K562 (cell line): Measurements from ENCODE around the gene VSIG1. TPM values are rescaled to one million over a fixed set of nuclear protein-coding genes. Genes with fewer than 3 reads are reported as not detected.

Experiments
- BRF2 ChIP-seq: IDR thresholded peaks from 3 replicates; pipeline ENCODE4 v1.6.1; 2011; ENCODE audit warnings: borderline replicate concordance, mild to moderate bottlenecking; ENCODE audit not compliant: insufficient read length, insufficient read depth
- GABPB2 ChIP-seq: fragments of 250-450 bp; sonication (Bioruptor Pico); conservative IDR thresholded peaks from 2 replicates; pipeline ENCODE4 v1.5.1; 2021; ENCODE audit warnings: mild to moderate bottlenecking
- HEY1 ChIP-seq: fragments of 250-450 bp; sonication (Bioruptor Pico); IDR thresholded peaks from 2 replicates; pipeline ENCODE4 v1.5.0; 2020; ENCODE audit warnings: mild to moderate bottlenecking, moderate library complexity, borderline replicate concordance
- JUN ChIP-seq, 2 experiments: sonication (generic) in 1 of 2; formaldehyde crosslinking in 1 of 2; IDR thresholded peaks; 2 replicates each; pipeline versions ENCODE4 v1.6.1 to v1.8.0; 2012 to 2022; ENCODE audit warnings: borderline replicate concordance in 2 of 2, mild to moderate bottlenecking in 2 of 2, improper control_type of control experiment in 1 of 2, low read depth in 1 of 2, low read length in 1 of 2, missing genetic modification reagents in 1 of 2
- MAZ ChIP-seq, 2 experiments: fragments of 450-650 bp in 1 of 2; sonication (generic) in 1 of 2; formaldehyde crosslinking; IDR thresholded peaks in 1 of 2; conservative IDR thresholded peaks in 1 of 2; 2 replicates each; pipeline versions ENCODE4 v1.4.0 to v1.5.0; 2020; ENCODE audit warnings: mild to moderate bottlenecking in 1 of 2, missing genetic modification reagents in 1 of 2
- NKRF ChIP-seq: fragments of 450-650 bp; IDR thresholded peaks from 2 replicates; pipeline ENCODE4 v1.6.1; 2016; ENCODE audit warnings: borderline replicate concordance
- RBM22 ChIP-seq: fragments of 200-400 bp; formaldehyde crosslinking; IDR thresholded peaks from 2 replicates; pipeline ENCODE4 v1.6.1; 2018; ENCODE audit warnings: low read length, low read depth; ENCODE audit not compliant: poor library complexity, severe bottlenecking
- SFPQ ChIP-seq: fragments of 200-400 bp; formaldehyde crosslinking; IDR thresholded peaks from 2 replicates; pipeline ENCODE4 v1.6.1; 2017; ENCODE audit warnings: mild to moderate bottlenecking, low read depth, low read length, moderate library complexity
- SIN3B ChIP-seq: fragments of 450-650 bp; IDR thresholded peaks from 2 replicates; pipeline ENCODE4 v1.6.1; 2017; ENCODE audit warnings: low read depth, mild to moderate bottlenecking, moderate library complexity
- SLC30A9 ChIP-seq: fragments of 250-450 bp; sonication (Bioruptor Pico); IDR thresholded peaks from 2 replicates; pipeline ENCODE4 v1.8.0; 2022; ENCODE audit warnings: mild to moderate bottlenecking, moderate library complexity
- THAP12 ChIP-seq: fragments of 250-450 bp; sonication (Bioruptor Pico); IDR thresholded peaks from 2 replicates; pipeline ENCODE4 v1.9.0; 2021; ENCODE audit warnings: mild to moderate bottlenecking, inconsistent platforms
- YY1 ChIP-seq, 3 experiments: IDR thresholded peaks; 2 replicates each; pipeline ENCODE4 v1.6.1; 2011; ENCODE audit warnings: low read length in 2 of 3, mild to moderate bottlenecking in 2 of 3, moderate library complexity in 2 of 3, borderline replicate concordance in 1 of 3, control low read depth in 1 of 3, low read depth in 1 of 3; ENCODE audit not compliant: insufficient read depth in 3 of 3, insufficient replicate concordance in 2 of 3, control insufficient read depth in 1 of 3, insufficient read length in 1 of 3; ENCODE audit errors: extremely low read depth in 1 of 3
- polyA plus RNA-seq, 8 experiments: library from polyadenylated mRNA; depleted of rRNA in 4 of 8; stranded (reverse) in 5 of 8; unstranded in 3 of 8; fragments of >200 nt; fragmentation: Nextera tagmentation in 2 of 8; fragmentation: Illumina TruSeq in 1 of 8; extraction: Ambion mirVana in 2 of 8; extraction: Trizol in 1 of 8; gene quantifications; 2 replicates each; pipeline versions ENCODE4 v1.2.1 to v1.2.3, GENCODE V29; 2011 to 2014; ENCODE audit warnings: inconsistent platforms in 1 of 8, missing spikeins in 1 of 8
- total RNA-seq, 7 experiments: library from RNA; depleted of rRNA in 6 of 7; stranded (reverse); fragments of >200 nt in 6 of 7; fragmentation: Illumina TruSeq in 2 of 7; extraction: Trizol in 2 of 7; gene quantifications; 2 replicates each; pipeline versions ENCODE4 v1.2.1 to v1.2.3, GENCODE V29; 2011 to 2021; ENCODE audit warnings: low replicate concordance in 1 of 7

Gene VSIG1
- total and polyA plus RNA-seq, 9 of the 15 experiments (the other 6 are each of a cell fraction or from before 2014, with no cell fraction given), result not detected

- TF ChIP-seq SFPQ (no peak), GABPB2 (CRISPR knock-in tag) (no peak), SIN3B (peak; percentile 68; the same call in 1 of the 2 replicates), HEY1 (CRISPR knock-in tag) (no peak), YY1 (IDR thresholded peaks at IDR 0.05; ENCODE audit: borderline replicate concordance in 1 of 3, control insufficient read depth in 1 of 3, extremely low read depth in 1 of 3, insufficient read depth in 3 of 3, insufficient read length in 1 of 3, insufficient replicate concordance in 2 of 3, low read depth in 1 of 3, low read length in 2 of 3) (peak in 2 of 3 experiments; percentile 11 to 73), THAP12 (CRISPR knock-in tag) (no peak), RBM22 (no peak), JUN (IDR thresholded peaks at IDR 0.05; ENCODE audit: borderline replicate concordance, low read depth, low read length) (no peak), JUN (CRISPR knock-in tag; IDR thresholded peaks at IDR 0.05; ENCODE audit: borderline replicate concordance) (no peak), NKRF (no peak), BRF2 (no peak), SLC30A9 (CRISPR knock-in tag) (no peak), MAZ (CRISPR knock-in tag; conservative IDR thresholded peaks at IDR 0.05 in 1 of 2, IDR thresholded peaks at IDR 0.05 in 1 of 2) (peak in 1 of 2 experiments; percentile 53; a peak in 2 of 4 replicates)
Observed at GRCh38 chrX:108091264-108091877, 46.5 kb downstream of the VSIG1 start, which contains the start of the genes ATG4A and PSMD10 (continued).
